ENCODE measurements around the gene SLC35B1. TPM values are rescaled to one million over a fixed set of nuclear protein-coding genes. Genes with fewer than 3 reads are reported as not detected.

Gene SLC35B1
- total and polyA plus RNA-seq, 3 experiments from 2014 or later = 34.6 to 88.9 (median 82.8) TPM

GRCh38 chr17:49708515-49709183 lies 885 bp upstream of the SLC35B1 start:
- no peaks in the 10 kb centered on the region for H3K9me3 ChIP-seq (ENCODE audit: low read length)
- H3K4me3 ChIP-seq (ENCODE audit: low read length) = no peak overlapping the region
- DNase-seq = peak in 1 of 5 donors; percentile 3
- H3K27ac Mint-ChIP-seq = peak overlapping the region; percentile 88 to 99 (median 98)
- no peaks in the 10 kb centered on the region for H3K27me3 ChIP-seq (ENCODE audit: insufficient read depth, low read length, poor library complexity, severe bottlenecking)
- peaks cover 4 to 82% (median 14%) of the 10 kb centered on the region in 3 donors for H3K36me3 Mint-ChIP-seq
- peaks cover 43 to 60% (median 56%) of the 10 kb centered on the region in 3 donors for H3K4me1 Mint-ChIP-seq
- H3K27ac ChIP-seq (ENCODE audit: low read depth, low read length) = peak overlapping the region; percentile 96
- no peaks in the 10 kb centered on the region for H3K9me3 Mint-ChIP-seq
- CTCF ChIA-PET = interaction anchor here (0.8 to 3.0 kb wide), 33 partner anchors 9 to 386 kb away, joined by 3 to 37 read pairs (median 5); partner anchors contain the start of genes FAM117A, KAT7 and SPOP
- H3K27me3 Mint-ChIP-seq = peaks cover 0 to 2% of the 10 kb centered on the region in 2 donors
- POLR2A ChIA-PET = interaction anchor here (0.6 to 2.8 kb wide), 12 partner anchors 12 to 142 kb away, joined by 3 to 36 read pairs (median 6); partner anchors contain the start of genes FAM117A and KAT7
- peaks cover 29% of the 10 kb centered on the region for H3K4me1 ChIP-seq (ENCODE audit: insufficient read depth, low read length)
- H3K4me3 Mint-ChIP-seq = peak overlapping the region; percentile 83 to 95 (median 92)
- peaks cover 38% of the 10 kb centered on the region for H3K36me3 ChIP-seq (ENCODE audit: insufficient read depth, low read length)

- ChIA-PET POLR2A (interaction anchor here (1.0 to 2.8 kb wide), 5 partner anchors 9 to 81 kb away, joined by 3 to 36 read pairs (median 17); partner anchors contain the start of genes FAM117A and KAT7), CTCF (interaction anchor here (0.7 to 5.6 kb wide), 17 partner anchors 11 to 291 kb away, joined by 3 to 38 read pairs (median 8); partner anchors contain the start of genes FAM117A, KAT7 and SPOP)
- Mint-ChIP-seq H3K27ac (peak overlapping the region; percentile 88 to 99 (median 98)), H3K9me3 (no peaks in the 10 kb centered on the region), H3K4me3 (peak overlapping the region; percentile 83 to 95 (median 92)), H3K27me3 (peaks cover 0 to 2% of the 10 kb centered on the region in 2 donors), H3K36me3 (peaks cover 4 to 85% (median 16%) of the 10 kb centered on the region in 3 donors), H3K4me1 (peaks cover 44 to 56% (median 54%) of the 10 kb centered on the region in 3 donors)
- peaks cover 44% of the 10 kb centered on the region for H3K36me3 ChIP-seq (ENCODE audit: insufficient read depth, low read length)
- no peaks in the 10 kb centered on the region for H3K9me3 ChIP-seq (ENCODE audit: low read length)
- peak overlapping the region; percentile 86 for H3K4me3 ChIP-seq (ENCODE audit: low read length)
- peaks cover 26% of the 10 kb centered on the region for H3K4me1 ChIP-seq (ENCODE audit: insufficient read depth, low read length)
- H3K27ac ChIP-seq (ENCODE audit: low read depth, low read length) = peak overlapping the region; percentile 96
- peak; percentile 12 to 54 (median 26) for DNase-seq
- H3K27me3 ChIP-seq (ENCODE audit: insufficient read depth, low read length, poor library complexity, severe bottlenecking) = no peaks in the 10 kb centered on the region
Measured at GRCh38 chr17:49707246-49707607, 537 bp downstream of the SLC35B1 start.

GRCh38 chr17:49705254-49705653 lies 2.5 kb downstream of the SLC35B1 start:
- Histone ChIP-seq H3K4me3 (ENCODE audit: low read length) (no peak overlapping the region), H3K4me1 (ENCODE audit: insufficient read depth, low read length) (peaks cover 26% of the 10 kb centered on the region), H3K36me3 (ENCODE audit: insufficient read depth, low read length) (peaks cover 41% of the 10 kb centered on the region), H3K27ac (ENCODE audit: low read depth, low read length) (no peak overlapping the region), H3K27me3 (ENCODE audit: insufficient read depth, low read length, poor library complexity, severe bottlenecking) (no peaks in the 10 kb centered on the region), H3K9me3 (ENCODE audit: low read length) (no peaks in the 10 kb centered on the region)
- H3K36me3 Mint-ChIP-seq = peaks cover 0 to 85% (median 14%) of the 10 kb centered on the region in 3 donors
- no peak for DNase-seq
- peak overlapping the region; percentile 56 to 99 (median 82) for H3K27ac Mint-ChIP-seq
- ChIA-PET CTCF (interaction anchor here (1.4 to 5.6 kb wide), 3 partner anchors 9 to 135 kb away, joined by 3 to 38 read pairs (median 6); no protein-coding TSS in a partner anchor), POLR2A (no interaction called here)
- peaks cover 40 to 52% (median 50%) of the 10 kb centered on the region in 3 donors for H3K4me1 Mint-ChIP-seq
- H3K27me3 Mint-ChIP-seq = peaks cover 0 to 2% of the 10 kb centered on the region in 2 donors
- no peaks in the 10 kb centered on the region for H3K9me3 Mint-ChIP-seq
- H3K4me3 Mint-ChIP-seq = peak overlapping the region; percentile 11 to 90 (median 69)

- POLR2A ChIA-PET = interaction anchor here (0.6 to 0.7 kb wide), 3 partner anchors 16 to 846 kb away, joined by 3 to 8 read pairs (median 5); partner anchors contain the start of gene FAM117A
- CTCF ChIA-PET = interaction anchor here (0.9 to 5.6 kb wide), 5 partner anchors 8 to 148 kb away, joined by 3 to 38 read pairs (median 6); partner anchors contain the start of gene NXPH3
- Mint-ChIP-seq H3K4me3 (peak overlapping the region in 1 of 7 donors; percentile 21), H3K27ac (peak overlapping the region in 4 of 8 donors; percentile 36 to 66 (median 62)), H3K4me1 (peaks cover 30 to 43% (median 42%) of the 10 kb centered on the region in 3 donors), H3K9me3 (no peaks in the 10 kb centered on the region), H3K36me3 (peaks cover 3 to 82% (median 16%) of the 10 kb centered on the region in 3 donors), H3K27me3 (peaks cover 0 to 2% of the 10 kb centered on the region in 2 donors)
- no peaks in the 10 kb centered on the region for H3K9me3 ChIP-seq (ENCODE audit: low read length)
- H3K4me3 ChIP-seq (ENCODE audit: low read length) = no peak overlapping the region
- peaks cover 41% of the 10 kb centered on the region for H3K36me3 ChIP-seq (ENCODE audit: insufficient read depth, low read length)
- H3K27ac ChIP-seq (ENCODE audit: low read depth, low read length) = no peak overlapping the region
- H3K4me1 ChIP-seq (ENCODE audit: insufficient read depth, low read length) = peaks cover 22% of the 10 kb centered on the region
- no peak for DNase-seq
- no peaks in the 10 kb centered on the region for H3K27me3 ChIP-seq (ENCODE audit: insufficient read depth, low read length, poor library complexity, severe bottlenecking)
Measured at GRCh38 chr17:49703557-49704277, 4.0 kb downstream of the SLC35B1 start.

GRCh38 chr17:49700960-49701359 lies 6.8 kb downstream of the SLC35B1 start:
- peaks cover 3 to 62% (median 16%) of the 10 kb centered on the region in 3 donors for H3K36me3 Mint-ChIP-seq
- peak overlapping the region in 1 of 8 donors; percentile 55 for H3K27ac Mint-ChIP-seq
- H3K27me3 ChIP-seq (ENCODE audit: insufficient read depth, low read length, poor library complexity, severe bottlenecking) = no peaks in the 10 kb centered on the region
- no peak overlapping the region for H3K4me3 ChIP-seq (ENCODE audit: low read length)
- peaks cover 41% of the 10 kb centered on the region for H3K36me3 ChIP-seq (ENCODE audit: insufficient read depth, low read length)
- ChIA-PET CTCF (interaction anchor here (1.3 to 1.8 kb wide), 2 partner anchors 9 to 131 kb away, joined by 3 to 12 read pairs; no protein-coding TSS in a partner anchor), POLR2A (no interaction called here)
- H3K4me3 Mint-ChIP-seq = no peak overlapping the region
- H3K27me3 Mint-ChIP-seq = no peaks in the 10 kb centered on the region
- H3K9me3 ChIP-seq (ENCODE audit: low read length) = no peaks in the 10 kb centered on the region
- peaks cover 14% of the 10 kb centered on the region for H3K4me1 ChIP-seq (ENCODE audit: insufficient read depth, low read length)
- no peaks in the 10 kb centered on the region for H3K9me3 Mint-ChIP-seq
- no peak for DNase-seq
- H3K4me1 Mint-ChIP-seq = peaks cover 18 to 29% (median 28%) of the 10 kb centered on the region in 3 donors
- H3K27ac ChIP-seq (ENCODE audit: low read depth, low read length) = no peak overlapping the region

- Mint-ChIP-seq H3K36me3 (peaks cover 3 to 54% (median 15%) of the 10 kb centered on the region in 3 donors), H3K27ac (peak overlapping the region in 4 of 8 donors; percentile 17 to 84 (median 46))
- H3K27ac ChIP-seq (ENCODE audit: low read depth, low read length) = no peak overlapping the region
Measured at GRCh38 chr17:49699966-49700575, 7.7 kb downstream of the SLC35B1 start.

GRCh38 chr17:49698005-49698404 lies 9.8 kb downstream of the SLC35B1 start:
- no peak for DNase-seq
- H3K4me1 ChIP-seq (ENCODE audit: insufficient read depth, low read length) = peaks cover 20% of the 10 kb centered on the region
- ChIA-PET POLR2A (no interaction called here), CTCF (interaction anchor here (0.9 to 13.0 kb wide), 8 partner anchors 9 to 300 kb away, joined by 3 to 169 read pairs (median 4); no protein-coding TSS in a partner anchor)
- no peak overlapping the region for H3K4me3 Mint-ChIP-seq
- H3K27ac ChIP-seq (ENCODE audit: low read depth, low read length) = no peak overlapping the region
- no peaks in the 10 kb centered on the region for H3K27me3 Mint-ChIP-seq
- peak overlapping the region in 4 of 8 donors; percentile 23 to 72 (median 42) for H3K27ac Mint-ChIP-seq
- peaks cover 24 to 27% (median 27%) of the 10 kb centered on the region in 3 donors for H3K4me1 Mint-ChIP-seq
- peaks cover 11% of the 10 kb centered on the region for H3K36me3 ChIP-seq (ENCODE audit: insufficient read depth, low read length)
- H3K27me3 ChIP-seq (ENCODE audit: insufficient read depth, low read length, poor library complexity, severe bottlenecking) = no peaks in the 10 kb centered on the region
- no peaks in the 10 kb centered on the region for H3K9me3 Mint-ChIP-seq
- no peaks in the 10 kb centered on the region for H3K9me3 ChIP-seq (ENCODE audit: low read length)
- peaks cover 3 to 34% (median 12%) of the 10 kb centered on the region in 3 donors for H3K36me3 Mint-ChIP-seq
- H3K4me3 ChIP-seq (ENCODE audit: low read length) = no peak overlapping the region

More at GRCh38 chr17:49699966-49700575, 7.7 kb downstream of the SLC35B1 start:
- Histone ChIP-seq H3K36me3 (ENCODE audit: insufficient read depth, low read length) (peaks cover 32% of the 10 kb centered on the region), H3K4me1 (ENCODE audit: insufficient read depth, low read length) (peaks cover 17% of the 10 kb centered on the region), H3K27me3 (ENCODE audit: insufficient read depth, low read length, poor library complexity, severe bottlenecking) (no peaks in the 10 kb centered on the region), H3K4me3 (ENCODE audit: low read length) (no peak overlapping the region), H3K9me3 (ENCODE audit: low read length) (no peaks in the 10 kb centered on the region)
- H3K27me3 Mint-ChIP-seq = no peaks in the 10 kb centered on the region
- ChIA-PET POLR2A (interaction anchor here (0.6 to 1.2 kb wide), 2 partner anchors 118 to 199 kb away, joined by 3 read pairs; no protein-coding TSS in a partner anchor), CTCF (interaction anchor here (1.3 to 1.8 kb wide), 3 partner anchors 8 to 130 kb away, joined by 3 to 12 read pairs (median 3); no protein-coding TSS in a partner anchor)
- no peak for DNase-seq
- peaks cover 21 to 29% (median 29%) of the 10 kb centered on the region in 3 donors for H3K4me1 Mint-ChIP-seq
- H3K4me3 Mint-ChIP-seq = no peak overlapping the region
- no peaks in the 10 kb centered on the region for H3K9me3 Mint-ChIP-seq

Data from CD8-positive, alpha-beta memory T cell (primary cell).